Measurements from ENCODE around the gene RPS6KA1.
"Not testable (repeated sequence)": the region's sequence is repeated elsewhere in the genome, so short reads cannot be mapped to it uniquely, and the experiment has no call there.

The RPS6KA1 gene

GRCh38 chr1:26554781-26555180 is 25.2 kb downstream of the RPS6KA1 start:
- no peak for DNase-seq (ENCODE audit: low read depth in 2 of 2)

DNA sequence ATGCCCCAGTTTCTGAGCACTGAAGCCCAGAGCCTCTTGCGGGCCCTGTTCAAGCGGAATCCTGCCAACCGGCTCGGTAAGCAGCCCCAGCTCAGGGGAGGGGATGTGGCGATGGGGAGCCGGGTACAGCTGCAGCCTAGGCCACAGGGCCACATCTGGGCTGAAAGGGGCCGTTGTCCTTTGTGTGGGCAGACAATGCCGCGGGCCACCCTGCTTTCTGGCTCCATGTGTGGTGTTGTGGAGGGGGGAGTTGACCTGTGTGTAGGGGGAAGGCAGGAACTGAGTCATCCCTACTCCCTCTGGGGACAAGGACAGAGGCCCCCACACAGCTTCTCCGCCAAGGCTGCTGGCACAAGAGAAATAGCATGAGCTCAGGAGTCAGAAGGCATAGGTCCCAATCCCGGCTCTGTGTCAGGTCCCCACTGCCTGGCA is 26.0 kb downstream of the RPS6KA1 start:
- no peak for DNase-seq (ENCODE audit: low read depth in 2 of 2)

- no peak for DNase-seq (ENCODE audit: low read depth in 2 of 2)
These were observed 26.6 kb downstream of the RPS6KA1 start for GRCh38 chr1:26556111-26556510.

DNA sequence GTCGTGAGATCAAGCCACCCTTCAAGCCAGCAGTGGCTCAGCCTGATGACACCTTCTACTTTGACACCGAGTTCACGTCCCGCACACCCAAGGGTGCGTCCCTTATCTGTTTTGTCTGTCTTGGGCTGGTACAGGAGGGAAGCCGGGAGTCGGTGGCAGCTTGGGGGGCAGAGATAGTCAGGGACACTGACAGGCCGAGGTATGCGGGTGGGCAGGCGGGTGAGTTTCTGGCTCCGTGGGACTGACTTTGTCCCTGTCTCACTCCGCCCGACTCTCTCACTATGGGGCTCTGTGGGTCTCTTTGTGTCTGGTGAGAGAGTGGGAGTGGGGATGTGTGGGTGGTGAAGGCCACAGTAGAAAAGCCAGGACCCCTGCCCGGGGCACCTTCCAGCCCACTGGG is 27.4 kb downstream of the RPS6KA1 start:
- no peak for DNase-seq (ENCODE audit: low read depth in 2 of 2)

GRCh38 chr1:26558685-26559048 is 29.1 kb downstream of the RPS6KA1 start:
- DNase-seq (ENCODE audit: low read depth in 2 of 2) = no peak

DNA sequence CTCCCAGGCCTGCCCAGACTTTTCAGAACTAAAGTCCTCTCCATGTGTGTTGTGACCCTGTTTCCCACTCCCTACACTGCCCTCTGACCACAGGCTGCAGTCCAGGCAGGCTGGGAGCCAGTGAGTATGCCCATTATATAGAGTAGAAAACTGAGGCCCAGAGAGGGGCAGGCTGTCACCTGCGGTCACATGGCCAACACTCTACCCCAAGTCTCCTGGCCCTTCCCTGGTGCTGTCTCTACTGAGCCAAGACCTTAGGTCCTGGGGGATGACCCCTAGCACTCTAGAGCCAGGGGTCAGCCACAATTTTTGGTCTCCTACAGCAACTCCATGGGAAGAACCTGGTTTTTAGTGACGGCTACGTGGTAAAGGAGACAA is 30.8 kb downstream of the RPS6KA1 start:
- DNase-seq (ENCODE audit: low read depth in 2 of 2) = no peak

DNA sequence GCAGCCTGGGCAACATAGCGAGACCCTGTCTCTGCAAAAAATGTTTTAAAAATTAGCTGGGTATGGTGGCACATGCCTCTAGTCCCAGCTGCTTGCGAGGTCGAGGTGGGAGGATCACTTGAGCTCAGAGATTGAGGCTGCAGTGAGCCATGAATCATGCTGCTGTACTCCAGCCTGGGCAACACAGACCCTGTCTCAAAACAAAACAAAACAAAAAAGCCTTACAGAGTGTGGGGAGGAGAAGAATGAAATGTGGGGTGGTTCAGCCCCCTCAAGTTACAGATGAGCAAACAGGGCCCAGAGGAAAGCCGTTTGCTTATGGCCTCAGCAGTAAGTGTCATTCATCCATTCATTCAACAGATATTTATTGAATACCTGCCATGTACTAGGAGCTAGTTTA is 40.7 kb downstream of the RPS6KA1 start:
- DNase-seq (ENCODE audit: low read depth in 2 of 2) = peak in 1 of 2 donors; percentile 6

DNA sequence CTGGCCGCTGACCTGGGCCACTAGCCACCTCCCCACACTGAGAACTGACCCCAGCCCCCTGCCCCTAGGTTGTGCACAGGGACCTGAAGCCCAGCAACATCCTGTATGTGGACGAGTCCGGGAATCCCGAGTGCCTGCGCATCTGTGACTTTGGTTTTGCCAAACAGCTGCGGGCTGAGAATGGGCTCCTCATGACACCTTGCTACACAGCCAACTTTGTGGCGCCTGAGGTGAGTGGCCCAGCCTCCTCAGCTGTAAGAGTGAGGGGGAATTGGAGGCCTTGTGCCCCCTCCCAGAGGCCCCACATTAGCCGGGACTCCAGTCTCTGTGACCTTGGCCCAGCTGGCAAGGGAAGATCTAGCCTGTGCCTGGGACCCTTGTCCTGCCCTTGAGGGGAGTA is 41.8 kb downstream of the RPS6KA1 start:
- DNase-seq (ENCODE audit: low read depth in 2 of 2) = no peak

DNA sequence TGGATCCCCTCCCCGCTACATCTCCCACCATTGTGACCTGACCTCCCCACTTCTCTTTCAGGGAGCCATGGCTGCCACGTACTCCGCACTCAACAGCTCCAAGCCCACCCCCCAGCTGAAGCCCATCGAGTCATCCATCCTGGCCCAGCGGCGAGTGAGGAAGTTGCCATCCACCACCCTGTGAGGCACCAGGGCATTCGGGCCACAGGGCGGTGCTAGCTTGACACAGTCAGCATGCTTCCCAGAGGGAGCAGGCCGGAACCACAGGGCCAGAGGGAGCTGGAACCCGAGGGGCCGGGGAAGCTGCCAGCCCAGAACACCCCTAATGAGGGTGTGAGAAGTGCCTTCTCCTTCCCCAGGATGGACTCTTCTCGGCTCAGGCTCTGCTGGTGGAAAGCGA is 44.5 kb downstream of the RPS6KA1 start:
- DNase-seq (ENCODE audit: low read depth in 2 of 2) = no peak

- DNase-seq (ENCODE audit: low read depth in 2 of 2) = no peak
These were observed 45.2 kb downstream of the RPS6KA1 start for GRCh38 chr1:26574719-26575251.

DNA sequence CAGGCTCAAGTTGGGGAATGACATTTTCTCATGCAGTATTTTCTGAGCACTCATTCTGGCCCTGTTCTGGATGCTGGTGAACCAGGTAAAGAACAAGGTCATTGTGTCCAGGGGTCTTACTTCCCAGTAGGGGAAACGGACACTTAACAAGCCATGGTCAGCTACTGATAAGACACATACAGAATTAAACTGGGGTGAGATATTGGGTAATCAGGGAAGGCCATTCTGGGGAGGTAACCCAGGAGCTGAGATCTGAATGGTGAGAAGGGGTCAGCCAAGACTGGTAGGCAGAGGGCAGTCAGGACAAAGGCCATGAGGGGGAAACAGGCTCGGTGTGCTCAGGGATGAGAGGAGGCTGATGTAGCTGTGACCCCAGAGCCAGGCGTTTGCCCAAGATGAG is 45.8 kb downstream of the RPS6KA1 start:
- no peak for DNase-seq (ENCODE audit: low read depth in 2 of 2)

DNA sequence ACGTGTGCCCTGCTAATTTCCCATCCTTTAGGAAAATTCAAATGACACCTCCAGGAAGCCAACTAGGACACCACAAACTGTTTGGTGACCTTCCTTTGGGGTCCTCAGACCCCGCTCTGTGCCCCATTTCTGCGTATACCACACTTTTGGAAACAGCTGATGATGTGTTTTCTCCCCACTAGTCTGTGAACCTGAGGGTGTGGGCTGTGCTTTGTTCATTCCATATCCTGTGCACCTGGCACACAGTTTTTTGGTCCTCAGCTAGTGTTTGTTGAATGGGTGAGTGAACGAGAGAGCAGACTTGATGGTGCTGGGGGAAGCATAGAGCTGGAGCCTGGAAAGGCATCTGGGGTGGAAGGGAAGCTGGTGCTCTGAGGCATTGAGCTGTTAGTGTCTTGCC is 48.6 kb downstream of the RPS6KA1 start:
- DNase-seq (ENCODE audit: low read depth in 2 of 2) = no peak

- DNase-seq (ENCODE audit: low read depth in 2 of 2) = peak in 1 of 2 donors; percentile 8
These were observed 50.1 kb downstream of the RPS6KA1 start for GRCh38 chr1:26579681-26580111.

DNA sequence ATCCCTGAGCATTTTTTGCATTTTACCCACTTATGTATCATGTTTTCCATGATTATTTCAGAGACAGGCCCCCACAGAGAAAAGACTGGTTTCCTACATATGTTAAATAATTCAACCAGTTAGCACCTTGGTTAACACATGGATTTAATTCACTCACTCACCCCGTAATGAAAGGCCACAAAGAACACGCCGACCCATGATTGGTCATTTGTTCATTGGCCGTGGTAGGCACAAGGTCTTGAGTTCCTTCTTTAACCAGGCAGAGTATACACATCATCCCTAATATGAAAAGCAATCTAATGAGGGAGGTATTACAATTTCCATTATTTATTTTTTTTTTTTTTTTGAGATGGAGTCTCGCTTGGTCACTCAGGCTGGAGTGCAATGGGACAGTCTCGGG is 50.6 kb downstream of the RPS6KA1 start:
- DNase-seq (ENCODE audit: low read depth in 2 of 2) = peak in 1 of 2 donors; percentile 30

DNA sequence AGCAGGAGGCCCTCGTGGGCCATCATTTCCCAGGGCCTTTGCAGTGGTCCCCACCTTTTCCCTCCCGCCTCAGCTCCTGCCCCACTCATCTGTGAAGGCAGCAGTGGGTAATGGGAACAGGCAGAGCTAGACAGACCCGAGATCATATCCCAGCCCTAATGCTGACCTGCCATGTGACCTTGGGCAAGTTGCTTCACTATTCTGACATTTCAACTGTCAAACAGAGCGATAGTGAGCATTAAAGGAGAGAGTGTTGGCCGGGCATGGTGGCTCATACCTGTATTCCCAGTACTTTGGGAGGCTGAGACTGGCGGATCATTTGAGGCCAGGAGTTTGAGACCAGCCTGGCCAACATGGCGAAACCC is 51.7 kb downstream of the RPS6KA1 start:
- DNase-seq (ENCODE audit: low read depth in 2 of 2) = no peak

DNA sequence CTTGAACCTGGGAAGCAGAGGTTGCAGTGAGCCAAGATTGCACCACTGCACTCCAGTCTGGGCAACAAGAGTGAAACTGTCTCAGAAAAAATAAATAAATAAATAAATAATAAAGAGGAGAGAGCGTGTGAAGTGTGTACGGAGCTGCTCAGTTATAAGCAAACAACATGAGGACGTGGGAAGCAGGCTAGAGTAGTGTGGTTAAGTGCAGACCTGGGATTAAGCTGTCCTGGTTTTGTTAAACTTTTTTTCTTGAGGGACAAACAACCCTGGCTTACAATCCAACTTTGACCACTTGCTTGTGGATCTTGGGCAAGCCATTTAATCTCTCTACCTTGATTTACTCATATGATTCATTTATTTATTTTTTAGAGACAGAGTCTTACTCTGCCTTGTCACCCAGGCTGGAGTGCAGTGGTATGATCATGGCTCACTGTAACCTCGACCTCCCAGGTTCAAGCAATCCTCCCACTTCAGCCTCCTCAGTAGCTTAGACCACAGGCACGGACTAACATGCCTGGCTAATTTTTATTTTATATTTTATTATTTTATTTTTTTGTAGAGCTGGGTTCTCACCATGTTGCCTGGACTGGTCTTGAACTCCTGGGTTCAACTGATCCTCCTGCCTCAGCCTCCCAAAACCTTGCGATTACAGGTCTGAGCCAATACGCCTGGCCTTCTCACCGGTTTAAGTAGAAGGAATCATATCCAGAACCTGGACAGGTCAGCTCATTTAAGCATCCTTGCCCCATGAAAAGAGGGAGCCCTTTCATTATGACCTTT is 52.7 kb downstream of the RPS6KA1 start:
- no peak for DNase-seq (ENCODE audit: low read depth in 2 of 2)

- DNase-seq (ENCODE audit: low read depth in 2 of 2) = peak; percentile 78 to 83
These were observed 53.4 kb downstream of the RPS6KA1 start for GRCh38 chr1:26582836-26583460.

GRCh38 chr1:26583646-26584485 is 54.3 kb downstream of the RPS6KA1 start:
- DNase-seq (ENCODE audit: low read depth in 2 of 2) = peak in 1 of 2 donors; percentile 50

DNA sequence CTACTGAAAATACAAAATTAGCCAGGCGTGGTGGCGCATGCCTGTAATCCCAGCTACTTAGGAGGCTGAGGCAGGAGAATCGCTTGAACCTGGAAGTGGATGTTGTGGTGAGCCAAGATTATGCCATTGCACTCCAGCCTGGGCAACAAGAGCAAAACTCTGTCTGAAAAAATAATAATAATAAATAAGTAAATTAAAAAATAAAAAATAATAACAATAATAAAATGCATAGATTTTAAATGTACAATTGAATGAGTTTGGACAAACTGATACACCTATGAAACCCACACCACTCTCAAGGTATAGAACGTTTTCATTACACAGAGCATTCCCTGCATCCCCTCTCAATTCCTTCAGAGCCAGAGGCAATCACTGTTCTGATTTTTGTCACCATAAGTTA is 55.0 kb downstream of the RPS6KA1 start:
- not testable (repeated sequence) for DNase-seq (ENCODE audit: low read depth in 2 of 2)

DNA sequence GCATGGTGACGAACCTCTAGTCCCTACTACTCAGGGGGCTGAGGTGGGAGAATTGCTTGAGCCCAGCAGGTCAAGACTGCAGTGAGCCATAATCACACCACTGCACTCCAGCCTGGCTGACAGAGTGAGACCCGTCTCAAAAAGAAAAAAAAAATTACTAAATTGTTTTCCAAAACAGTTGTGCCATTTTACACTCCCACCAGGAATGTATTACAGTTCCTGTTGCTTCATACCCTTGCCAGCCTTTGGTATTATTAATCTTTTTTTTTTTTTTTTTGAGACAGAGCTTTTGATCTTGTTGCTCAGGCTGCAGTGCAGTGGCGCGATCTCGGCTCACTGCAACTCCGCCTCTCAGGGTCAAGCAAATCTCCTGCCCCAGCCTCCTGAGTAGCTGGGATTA is 55.9 kb downstream of the RPS6KA1 start:
- no peak for DNase-seq (ENCODE audit: low read depth in 2 of 2)

- DNase-seq (ENCODE audit: low read depth in 2 of 2) = no peak
These were observed 63.8 kb downstream of the RPS6KA1 start for GRCh38 chr1:26593385-26593784.

GRCh38 chr1:26594593-26594992 is 65.0 kb downstream of the RPS6KA1 start:
- DNase-seq (ENCODE audit: low read depth in 2 of 2) = not testable (repeated sequence)
